ENCODE measurements around the gene KRT4. TPM values are rescaled to one million over a fixed set of nuclear protein-coding genes. Genes with fewer than 3 reads are reported as not detected.

The KRT4 gene
- total RNA-seq, 6 experiments from 2014 or later: 0.18 to 0.31 (median 0.30) TPM; not detected in 2

DNA sequence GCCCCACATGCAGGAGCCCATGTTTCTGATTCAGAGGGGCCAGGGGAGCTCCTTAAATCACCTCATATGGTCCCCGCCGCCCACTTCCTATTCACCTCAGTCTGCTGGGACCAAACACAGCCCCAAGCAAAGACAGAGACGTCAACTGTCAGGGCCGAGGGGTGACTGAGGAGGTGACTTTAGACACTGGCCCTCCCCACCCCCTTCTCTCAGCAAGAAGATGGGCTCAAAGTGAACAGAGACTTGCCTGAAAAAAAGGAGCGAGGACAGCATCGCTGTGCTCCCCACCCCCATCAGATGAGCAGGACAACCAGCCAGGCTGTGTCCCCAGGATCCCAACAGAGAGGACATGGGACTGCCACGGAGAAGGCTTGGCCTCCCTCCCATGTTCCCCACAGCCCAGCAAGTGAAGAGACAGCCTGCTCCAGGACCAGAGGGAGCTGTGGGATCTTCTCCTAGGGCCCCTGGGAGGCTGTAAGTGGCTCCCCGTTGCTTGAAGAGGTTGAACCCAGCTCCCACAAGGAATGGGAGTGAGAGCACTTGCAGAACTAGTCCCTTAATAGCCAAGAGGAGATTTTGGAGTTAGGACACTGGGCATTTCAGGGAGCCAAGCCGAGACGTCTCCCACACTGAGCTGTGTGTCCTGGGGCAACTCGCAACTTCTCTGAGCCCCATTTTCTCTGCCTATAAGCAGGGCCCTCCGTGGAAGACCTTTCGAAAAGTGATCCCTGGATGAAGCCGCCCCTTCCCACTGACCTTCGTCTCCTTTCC is 21.5 kb upstream of the KRT4 start:
- H3K36me3 Mint-ChIP-seq (ENCODE audit: low read depth): no peaks in the 10 kb centered on the region
- TF ChIP-seq, protein P1, sequence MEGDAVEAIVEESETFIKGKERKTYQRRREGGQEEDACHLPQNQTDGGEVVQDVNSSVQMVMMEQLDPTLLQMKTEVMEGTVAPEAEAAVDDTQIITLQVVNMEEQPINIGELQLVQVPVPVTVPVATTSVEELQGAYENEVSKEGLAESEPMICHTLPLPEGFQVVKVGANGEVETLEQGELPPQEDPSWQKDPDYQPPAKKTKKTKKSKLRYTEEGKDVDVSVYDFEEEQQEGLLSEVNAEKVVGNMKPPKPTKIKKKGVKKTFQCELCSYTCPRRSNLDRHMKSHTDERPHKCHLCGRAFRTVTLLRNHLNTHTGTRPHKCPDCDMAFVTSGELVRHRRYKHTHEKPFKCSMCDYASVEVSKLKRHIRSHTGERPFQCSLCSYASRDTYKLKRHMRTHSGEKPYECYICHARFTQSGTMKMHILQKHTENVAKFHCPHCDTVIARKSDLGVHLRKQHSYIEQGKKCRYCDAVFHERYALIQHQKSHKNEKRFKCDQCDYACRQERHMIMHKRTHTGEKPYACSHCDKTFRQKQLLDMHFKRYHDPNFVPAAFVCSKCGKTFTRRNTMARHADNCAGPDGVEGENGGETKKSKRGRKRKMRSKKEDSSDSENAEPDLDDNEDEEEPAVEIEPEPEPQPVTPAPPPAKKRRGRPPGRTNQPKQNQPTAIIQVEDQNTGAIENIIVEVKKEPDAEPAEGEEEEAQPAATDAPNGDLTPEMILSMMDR (IDR thresholded peaks at IDR 0.05): no peak
- peak overlapping the region; percentile 23; the same call in 1 of the 2 replicates for H3K4me3 Mint-ChIP-seq
- peaks cover 36% of the 10 kb centered on the region for H3K4me1 Mint-ChIP-seq (ENCODE audit: low read depth)
- peaks cover 5% of the 10 kb centered on the region for H3K27me3 Mint-ChIP-seq (ENCODE audit: insufficient read depth)
- H3K27ac Mint-ChIP-seq: peak overlapping the region; percentile 92
- no peaks in the 10 kb centered on the region for H3K9me3 Mint-ChIP-seq
- no peak for DNase-seq

DNA sequence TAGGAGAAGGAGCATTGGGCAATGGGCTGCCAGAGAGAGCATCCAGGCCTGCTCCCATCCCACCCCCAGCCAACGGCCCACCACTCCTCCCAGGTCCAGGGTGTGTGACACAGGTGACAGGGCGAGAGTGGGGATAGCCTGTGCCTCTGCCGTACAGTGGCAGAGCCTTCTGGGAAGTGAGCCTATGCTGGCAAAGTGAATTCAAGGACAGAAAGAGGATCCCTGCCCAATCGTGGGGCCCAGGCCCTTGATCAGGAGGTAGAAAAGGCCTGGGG is 20.7 kb upstream of the KRT4 start:
- DNase-seq: no peak
- H3K4me1 Mint-ChIP-seq (ENCODE audit: low read depth): peaks cover 36% of the 10 kb centered on the region
- TF ChIP-seq, protein P1 (IDR thresholded peaks at IDR 0.05): no peak
- H3K36me3 Mint-ChIP-seq (ENCODE audit: low read depth): no peaks in the 10 kb centered on the region
- peaks cover 5% of the 10 kb centered on the region for H3K27me3 Mint-ChIP-seq (ENCODE audit: insufficient read depth)
- H3K27ac Mint-ChIP-seq: no peak overlapping the region
- no peak overlapping the region for H3K4me3 Mint-ChIP-seq
- H3K9me3 Mint-ChIP-seq: no peaks in the 10 kb centered on the region

DNA sequence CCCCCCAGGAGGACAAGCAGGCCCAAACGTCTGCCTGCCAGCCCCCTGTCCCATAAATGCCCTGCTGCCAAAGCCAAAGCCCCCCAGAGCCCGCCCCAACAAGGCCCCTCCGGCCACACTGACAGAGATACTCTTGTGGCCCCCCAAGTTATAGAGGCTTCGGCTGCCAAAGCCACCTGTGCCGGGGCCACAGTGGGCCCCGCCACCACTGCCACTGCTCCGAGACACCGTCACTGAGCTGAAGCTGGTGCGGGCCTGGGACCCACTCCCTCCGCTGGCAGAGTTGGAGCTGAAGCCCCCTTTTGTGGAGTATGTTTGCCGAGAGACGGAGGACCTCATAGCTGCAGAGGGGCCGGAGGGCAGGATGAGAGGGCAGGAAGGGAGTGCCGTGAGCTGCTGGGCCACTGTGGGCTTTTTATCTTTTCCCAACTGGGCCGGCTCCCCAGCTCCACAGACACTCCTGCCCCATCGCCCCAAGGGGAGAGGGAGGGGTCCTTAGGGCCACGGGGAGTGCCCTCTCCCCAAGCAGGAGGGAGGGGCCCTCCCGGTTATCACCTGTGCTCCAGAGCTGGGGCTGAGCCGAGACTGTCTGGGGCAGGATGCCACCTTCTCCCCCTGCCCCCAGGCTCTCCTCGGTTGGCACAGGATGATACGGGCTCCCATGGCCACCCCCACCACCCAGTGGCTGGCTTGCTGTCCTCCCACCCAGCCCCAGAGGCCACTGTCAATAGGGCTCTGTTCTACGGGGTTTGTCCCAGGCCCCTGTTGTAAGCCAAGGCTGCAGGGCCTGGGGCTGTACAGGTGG is 20.2 kb upstream of the KRT4 start, which contains the start of gene KRT79:
Gene KRT79 (minus strand): TSS at position 390 of the 805 bp plus-strand sequence. CDS start 51 bp downstream, at position 339.
- Mint-ChIP-seq H3K36me3 (ENCODE audit: low read depth) (no peaks in the 10 kb centered on the region), H3K27me3 (ENCODE audit: insufficient read depth) (peaks cover 5% of the 10 kb centered on the region), H3K9me3 (no peaks in the 10 kb centered on the region), H3K27ac (no peak within 1 kb of the TSS), H3K4me3 (no peak within 1 kb of the TSS), H3K4me1 (ENCODE audit: low read depth) (peaks cover 38% of the 10 kb centered on the region)
- TF ChIP-seq, protein P1 (IDR thresholded peaks at IDR 0.05): no peak
- no peak for DNase-seq

DNA sequence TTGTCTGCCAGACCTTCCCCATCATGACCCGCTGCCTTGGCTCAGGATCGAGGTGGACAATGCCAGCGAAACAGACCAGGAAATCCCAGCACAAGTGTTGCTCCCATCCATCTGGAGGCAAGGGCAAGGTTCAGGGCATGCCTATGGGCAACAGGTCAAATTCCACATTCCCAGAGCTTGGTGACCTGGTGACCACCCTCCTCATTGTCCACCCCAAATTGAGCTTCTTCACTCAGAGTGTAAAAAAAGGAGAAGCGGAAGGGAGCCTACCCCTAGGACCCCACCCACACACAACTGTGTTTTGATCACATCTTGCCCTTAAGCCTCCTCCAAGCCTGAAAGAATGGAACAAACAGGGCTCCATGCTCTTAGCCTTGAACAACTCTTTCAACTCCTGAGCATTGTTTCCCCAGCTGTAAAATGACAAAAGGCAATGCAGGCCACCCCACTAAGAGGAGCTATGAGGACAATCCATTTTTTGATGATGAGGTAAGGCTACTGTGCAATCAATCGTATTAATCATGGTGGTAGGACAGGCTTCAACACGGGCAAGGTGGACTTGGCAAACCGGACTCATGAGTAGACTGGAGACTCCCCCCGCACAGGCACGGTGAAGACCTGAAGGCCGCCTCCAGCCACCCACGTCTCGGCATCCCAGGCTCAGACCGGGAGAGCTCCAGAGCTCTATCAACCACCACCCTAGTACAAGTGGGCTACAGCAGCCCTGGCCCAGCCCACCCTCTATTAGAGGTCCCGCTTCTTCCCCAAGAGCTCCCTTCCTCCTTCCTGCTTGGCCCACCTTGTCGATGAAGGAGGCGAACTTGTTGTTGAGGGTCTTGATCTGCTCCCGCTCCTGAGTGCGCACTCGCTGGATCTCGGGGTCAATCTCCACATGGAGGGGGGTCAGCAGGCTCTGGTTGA is 19.3 kb upstream of the KRT4 start:
- no peak for DNase-seq
- Mint-ChIP-seq H3K9me3 (no peaks in the 10 kb centered on the region), H3K36me3 (ENCODE audit: low read depth) (no peaks in the 10 kb centered on the region), H3K27me3 (ENCODE audit: insufficient read depth) (peaks cover 5% of the 10 kb centered on the region), H3K27ac (no peak overlapping the region), H3K4me3 (no peak overlapping the region), H3K4me1 (ENCODE audit: low read depth) (peaks cover 43% of the 10 kb centered on the region)
- TF ChIP-seq, protein P1 (IDR thresholded peaks at IDR 0.05): no peak

DNA sequence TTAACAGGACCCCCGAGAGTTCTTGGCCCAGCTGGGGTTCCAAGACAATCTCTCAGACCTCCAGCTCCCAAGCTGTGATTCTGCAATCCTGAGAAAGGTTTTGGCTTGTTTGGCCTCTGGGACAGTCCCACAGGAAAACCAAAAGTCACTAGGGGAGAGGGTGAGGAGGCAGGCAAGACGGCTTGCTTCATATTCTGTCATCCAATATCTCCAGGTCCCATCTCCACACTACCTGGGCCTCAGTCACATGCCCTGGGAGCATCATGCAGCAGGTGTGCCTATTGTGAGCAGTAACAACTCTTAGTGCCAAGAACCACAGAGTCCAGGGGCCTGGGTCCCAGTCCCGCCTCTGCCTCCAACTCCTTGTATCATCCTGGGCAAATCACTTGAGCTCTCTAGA is 18.5 kb upstream of the KRT4 start:
- Mint-ChIP-seq H3K4me1 (ENCODE audit: low read depth) (peaks cover 42% of the 10 kb centered on the region), H3K9me3 (no peaks in the 10 kb centered on the region), H3K27ac (no peak overlapping the region), H3K36me3 (ENCODE audit: low read depth) (no peaks in the 10 kb centered on the region), H3K27me3 (ENCODE audit: insufficient read depth) (peaks cover 5% of the 10 kb centered on the region), H3K4me3 (no peak overlapping the region)
- no peak for DNase-seq
- TF ChIP-seq, protein P1 (IDR thresholded peaks at IDR 0.05): no peak

Data from HFFc6 (cell line).